ENCODE results near the gene ERF. TPM values are rescaled to one million over a fixed set of nuclear protein-coding genes. Genes with fewer than 3 reads are reported as not detected.

ERF gene
- polyA plus RNA-seq, 1 donor from 2014 or later = 3.8 TPM

GRCh38 chr19:42228641-42229040 lies 26.3 kb downstream of the ERF start:
- Histone ChIP-seq H3K9me3 (ENCODE audit: low read length) (no peaks in the 10 kb centered on the region), H4K20me1 (ENCODE audit: insufficient read depth) (no peaks in the 10 kb centered on the region), H2AFZ (ENCODE audit: low read depth, low read length) (no peak overlapping the region), H3K4me3 (ENCODE audit: low read length) (no peak overlapping the region), H3K79me2 (replicated peaks; ENCODE audit: insufficient read depth, low read length) (no peaks in the 10 kb centered on the region), H3K27ac (ENCODE audit: low read length) (no peak overlapping the region), H3F3A (ENCODE audit: insufficient read depth, low read length, poor library complexity, severe bottlenecking) (no peaks in the 10 kb centered on the region), H3K9ac (ENCODE audit: low read length) (no peak overlapping the region), H3K27me3 (ENCODE audit: insufficient read depth, low read depth, low read length) (no peaks in the 10 kb centered on the region), H3K9me2 (ENCODE audit: insufficient read depth, low read length) (no peaks in the 10 kb centered on the region), H3K36me3 (ENCODE audit: insufficient read depth, low read length) (no peaks in the 10 kb centered on the region), H3K4me2 (ENCODE audit: low read length) (no peak overlapping the region)
- no peak for TF ChIP-seq CTCF (IDR thresholded peaks at IDR 0.05; ENCODE audit: poor library complexity, severe bottlenecking)
- no peak for TF ChIP-seq MXI1 (conservative IDR thresholded peaks at IDR 0.05; ENCODE audit: poor library complexity, severe bottlenecking)
- no peak for TF ChIP-seq REST (IDR thresholded peaks at IDR 0.05; ENCODE audit: borderline replicate concordance)
- no peak for TF ChIP-seq EZH2 (IDR thresholded peaks at IDR 0.05; ENCODE audit: borderline replicate concordance, insufficient read depth, low read length, poor library complexity, severe bottlenecking)
- TF ChIP-seq TAF1 (IDR thresholded peaks at IDR 0.05; ENCODE audit: low read depth) = no peak
- no peak for TF ChIP-seq POLR2AphosphoS5 (IDR thresholded peaks at IDR 0.05)
- TF ChIP-seq RAD21 (conservative IDR thresholded peaks at IDR 0.05) = no peak
- TF ChIP-seq EP300 (conservative IDR thresholded peaks at IDR 0.05; ENCODE audit: poor library complexity, severe bottlenecking) = no peak
- TF ChIP-seq SMC3 (conservative IDR thresholded peaks at IDR 0.05; ENCODE audit: poor library complexity) = no peak

GRCh38 chr19:42226886-42227285 lies 28.0 kb downstream of the ERF start:
- no peaks in the 10 kb centered on the region for H3K9me3 ChIP-seq (ENCODE audit: low read length)
- H4K20me1 ChIP-seq (ENCODE audit: insufficient read depth) = no peaks in the 10 kb centered on the region
- H3K4me2 ChIP-seq (ENCODE audit: low read length) = no peak overlapping the region
- no peaks in the 10 kb centered on the region for H3K9me2 ChIP-seq (ENCODE audit: insufficient read depth, low read length)
- no peak for TF ChIP-seq MXI1 (conservative IDR thresholded peaks at IDR 0.05; ENCODE audit: poor library complexity, severe bottlenecking)
- TF ChIP-seq EZH2 (IDR thresholded peaks at IDR 0.05; ENCODE audit: borderline replicate concordance, insufficient read depth, low read length, poor library complexity, severe bottlenecking) = no peak
- no peak for TF ChIP-seq REST (IDR thresholded peaks at IDR 0.05; ENCODE audit: borderline replicate concordance)
- no peak for TF ChIP-seq EP300 (conservative IDR thresholded peaks at IDR 0.05; ENCODE audit: poor library complexity, severe bottlenecking)
- TF ChIP-seq POLR2AphosphoS5 (IDR thresholded peaks at IDR 0.05) = no peak
- TF ChIP-seq SMC3 (conservative IDR thresholded peaks at IDR 0.05; ENCODE audit: poor library complexity) = no peak
- no peak for TF ChIP-seq RAD21 (conservative IDR thresholded peaks at IDR 0.05)
- no peak for TF ChIP-seq TAF1 (IDR thresholded peaks at IDR 0.05; ENCODE audit: low read depth)
- no peak for TF ChIP-seq CTCF (IDR thresholded peaks at IDR 0.05; ENCODE audit: poor library complexity, severe bottlenecking)
- H3K27me3 ChIP-seq (ENCODE audit: insufficient read depth, low read depth, low read length) = no peaks in the 10 kb centered on the region
- peaks cover 3% of the 10 kb centered on the region for H3K79me2 ChIP-seq (replicated peaks; ENCODE audit: insufficient read depth, low read length)
- no peak overlapping the region for H3K4me3 ChIP-seq (ENCODE audit: low read length)
- H3F3A ChIP-seq (ENCODE audit: insufficient read depth, low read length, poor library complexity, severe bottlenecking) = no peaks in the 10 kb centered on the region
- no peak overlapping the region for H2AFZ ChIP-seq (ENCODE audit: low read depth, low read length)
- H3K27ac ChIP-seq (ENCODE audit: low read length) = no peak overlapping the region
- no peaks in the 10 kb centered on the region for H3K36me3 ChIP-seq (ENCODE audit: insufficient read depth, low read length)
- no peak overlapping the region for H3K9ac ChIP-seq (ENCODE audit: low read length)
